ENCODE results near the gene MCAM.

Gene MCAM

GRCh38 chr11:119324189-119324588 lies 7.3 kb upstream of the MCAM start:
- DNase-seq: no peak

- DNase-seq: peak; percentile 81
These were observed 6.7 kb upstream of the MCAM start for GRCh38 chr11:119323532-119324033.

GRCh38 chr11:119322921-119323531 lies 6.1 kb upstream of the MCAM start:
- no peak for DNase-seq

GRCh38 chr11:119322360-119322739 lies 5.4 kb upstream of the MCAM start:
- DNase-seq: no peak

DNA sequence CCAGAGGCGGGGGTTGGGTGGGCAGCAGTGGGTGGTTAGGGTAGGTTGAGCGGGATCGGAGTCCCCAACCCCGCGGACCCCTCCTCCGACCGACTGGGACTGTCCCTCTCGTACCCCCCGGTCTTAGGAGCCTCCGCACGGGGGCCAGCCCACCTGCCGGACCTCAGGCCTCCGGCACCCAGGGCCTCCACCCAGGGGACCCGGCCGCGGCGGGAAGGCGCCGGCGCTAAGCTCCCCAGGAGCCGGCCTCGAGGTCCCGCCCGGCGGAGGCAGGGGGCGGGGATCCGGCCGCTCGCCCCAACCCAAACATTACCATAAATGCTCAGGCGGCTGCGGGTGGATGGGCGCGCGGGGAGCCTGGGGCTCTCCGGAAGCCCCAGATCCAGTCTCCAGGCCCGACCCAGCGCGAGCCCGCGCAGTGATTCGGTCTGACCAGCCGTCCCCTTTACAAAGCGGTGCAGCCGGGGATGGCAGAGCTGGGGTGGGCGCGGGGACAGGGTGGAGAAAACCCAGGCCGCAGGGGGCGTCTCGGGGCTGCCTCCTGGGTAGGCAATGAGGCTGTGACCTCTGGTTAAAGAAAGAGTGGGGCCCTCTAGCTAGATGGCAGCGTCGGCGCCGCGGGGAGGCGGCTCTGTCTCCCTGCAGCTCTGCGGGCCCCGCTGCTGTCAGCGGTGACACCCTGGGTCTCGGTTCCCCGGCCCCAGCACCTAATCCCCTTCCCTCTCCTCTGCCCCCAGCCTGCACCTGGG lies 4.0 kb upstream of the MCAM start:
- peak; percentile 53 for DNase-seq

DNA sequence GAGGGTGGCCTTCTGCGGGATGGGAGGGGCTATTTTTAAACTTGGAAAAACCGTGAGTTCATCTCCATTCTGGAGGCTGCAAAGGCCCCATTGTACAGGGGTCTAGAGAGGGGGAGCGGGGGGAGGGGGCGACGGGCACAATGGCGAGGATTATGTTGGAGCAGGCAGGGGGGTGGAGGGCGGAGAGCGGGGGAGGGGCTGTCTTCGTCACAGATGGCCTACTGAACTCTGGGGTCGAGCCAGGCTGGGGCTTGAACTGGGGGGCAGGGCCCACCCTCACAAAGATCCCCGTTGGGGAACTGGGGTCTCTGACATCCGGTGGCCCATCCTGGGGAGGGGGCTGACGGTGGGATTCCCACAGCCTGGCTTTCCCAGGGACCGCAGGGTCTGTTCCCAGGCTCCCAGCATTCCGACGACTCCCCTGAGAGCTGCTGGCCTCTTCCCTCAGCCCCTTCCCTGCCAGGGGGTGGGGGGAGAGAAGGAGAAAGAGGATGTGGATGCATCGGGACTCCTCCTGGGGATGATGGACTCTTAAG lies 3.4 kb upstream of the MCAM start:
- DNase-seq: no peak

- DNase-seq: no peak
These were observed 2.8 kb upstream of the MCAM start for GRCh38 chr11:119319700-119320239.

DNA sequence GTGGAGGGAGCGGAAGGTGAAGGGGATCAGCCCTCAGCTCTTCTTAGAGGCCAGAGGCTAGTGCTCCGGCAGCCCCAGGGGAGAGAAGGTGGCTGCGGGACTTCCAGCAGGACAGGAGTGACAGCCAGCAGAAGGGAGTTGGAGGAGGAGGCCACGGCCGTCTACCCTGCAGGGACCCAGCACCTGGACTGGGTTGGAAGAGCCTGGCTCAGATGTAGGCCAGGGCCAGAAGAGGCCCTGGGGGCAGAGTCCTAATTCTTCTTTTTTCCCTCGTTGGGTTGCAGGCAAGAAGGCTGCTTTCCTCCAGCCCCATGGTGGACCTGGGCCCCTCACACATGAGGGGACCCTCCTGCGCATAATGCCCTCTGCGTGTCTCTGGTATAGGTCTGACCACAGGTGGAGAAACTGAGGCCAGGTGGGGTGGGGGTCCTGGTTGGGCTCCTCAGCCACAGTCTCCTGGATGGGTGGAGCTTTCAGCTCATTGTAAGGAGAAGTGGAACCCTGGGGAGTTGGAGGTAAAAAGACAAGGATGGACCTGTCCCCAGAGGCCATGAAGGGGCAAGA lies 2.3 kb upstream of the MCAM start:
- no peak for DNase-seq

DNA sequence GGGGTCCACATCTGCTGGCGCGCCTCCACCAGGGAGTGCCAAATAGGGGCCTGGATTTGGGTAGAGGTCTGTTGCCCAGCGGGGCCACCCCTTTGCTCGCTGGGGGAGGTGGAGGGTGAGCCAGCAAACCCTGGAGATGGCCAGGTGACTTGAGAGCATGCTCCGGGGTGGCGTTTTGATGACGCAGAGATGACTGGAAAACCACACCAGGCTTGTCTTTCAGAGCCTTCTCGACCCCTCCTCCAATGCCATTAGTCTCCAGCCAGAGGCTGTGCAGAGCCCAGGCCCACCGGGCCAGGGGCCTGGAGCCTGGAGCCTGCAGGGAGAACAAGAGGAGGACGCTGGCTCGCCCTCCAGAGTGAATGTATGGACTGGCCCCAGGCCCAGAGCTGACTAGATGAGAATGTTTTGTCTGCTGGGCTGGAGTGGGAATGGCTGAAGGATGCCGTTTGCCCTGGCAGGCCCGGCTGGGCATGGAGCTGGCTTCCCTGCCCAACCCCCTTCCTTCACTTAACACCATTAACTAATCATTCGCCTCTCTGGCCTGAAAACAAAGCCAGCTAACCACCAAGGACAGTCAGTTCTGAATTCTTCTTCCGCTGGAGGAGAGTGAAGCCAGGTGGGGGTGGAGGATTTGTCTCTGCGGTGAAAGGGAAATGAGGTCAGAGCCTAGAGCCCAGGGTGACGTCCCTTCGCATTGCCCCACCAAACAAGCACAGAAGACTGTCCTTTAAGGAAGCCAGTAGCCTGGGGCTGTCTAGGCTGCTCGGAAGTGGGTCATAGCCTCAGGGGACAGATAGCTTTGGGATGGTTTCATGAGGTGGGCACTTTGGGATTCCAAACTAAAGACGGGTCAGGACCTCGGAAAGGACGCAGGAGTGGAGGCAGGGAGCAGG lies 1.6 kb upstream of the MCAM start:
- DNase-seq: peak; percentile 53

DNA sequence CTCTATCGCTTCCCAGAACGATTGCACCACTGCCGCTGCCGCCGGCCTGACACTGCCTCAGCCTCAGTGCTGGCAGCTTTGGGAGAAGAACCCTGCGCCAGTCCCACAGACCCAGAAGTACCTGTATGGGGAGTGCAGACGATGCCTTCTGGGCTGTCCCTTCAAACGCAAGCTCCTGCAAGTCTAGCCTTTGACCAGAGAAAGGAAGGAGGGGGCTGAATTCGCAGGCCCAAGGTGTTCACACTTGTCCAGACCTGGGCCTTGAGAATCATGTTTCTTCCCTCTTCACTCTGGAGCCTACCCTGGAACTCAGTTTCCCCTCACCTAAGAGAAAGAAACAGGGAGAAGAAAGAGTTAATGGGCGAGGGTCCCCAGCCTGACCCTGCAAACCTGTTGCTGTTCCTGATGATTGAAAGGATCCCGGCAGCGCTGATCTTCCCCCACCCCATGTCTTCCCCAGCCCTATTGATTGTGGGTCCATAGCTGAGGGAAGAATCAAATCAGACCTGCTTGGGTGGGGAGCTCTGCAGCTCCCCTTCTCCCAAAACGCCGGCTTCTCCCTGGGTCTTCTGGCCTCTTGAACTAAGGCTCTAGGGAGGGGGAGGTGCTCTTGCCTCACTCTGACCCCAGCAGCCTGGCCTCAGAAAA lies 786 bp upstream of the MCAM start:
- DNase-seq: no peak

- no peak for DNase-seq
These were observed 758 bp downstream of the MCAM start for GRCh38 chr11:119316016-119316728.

DNA sequence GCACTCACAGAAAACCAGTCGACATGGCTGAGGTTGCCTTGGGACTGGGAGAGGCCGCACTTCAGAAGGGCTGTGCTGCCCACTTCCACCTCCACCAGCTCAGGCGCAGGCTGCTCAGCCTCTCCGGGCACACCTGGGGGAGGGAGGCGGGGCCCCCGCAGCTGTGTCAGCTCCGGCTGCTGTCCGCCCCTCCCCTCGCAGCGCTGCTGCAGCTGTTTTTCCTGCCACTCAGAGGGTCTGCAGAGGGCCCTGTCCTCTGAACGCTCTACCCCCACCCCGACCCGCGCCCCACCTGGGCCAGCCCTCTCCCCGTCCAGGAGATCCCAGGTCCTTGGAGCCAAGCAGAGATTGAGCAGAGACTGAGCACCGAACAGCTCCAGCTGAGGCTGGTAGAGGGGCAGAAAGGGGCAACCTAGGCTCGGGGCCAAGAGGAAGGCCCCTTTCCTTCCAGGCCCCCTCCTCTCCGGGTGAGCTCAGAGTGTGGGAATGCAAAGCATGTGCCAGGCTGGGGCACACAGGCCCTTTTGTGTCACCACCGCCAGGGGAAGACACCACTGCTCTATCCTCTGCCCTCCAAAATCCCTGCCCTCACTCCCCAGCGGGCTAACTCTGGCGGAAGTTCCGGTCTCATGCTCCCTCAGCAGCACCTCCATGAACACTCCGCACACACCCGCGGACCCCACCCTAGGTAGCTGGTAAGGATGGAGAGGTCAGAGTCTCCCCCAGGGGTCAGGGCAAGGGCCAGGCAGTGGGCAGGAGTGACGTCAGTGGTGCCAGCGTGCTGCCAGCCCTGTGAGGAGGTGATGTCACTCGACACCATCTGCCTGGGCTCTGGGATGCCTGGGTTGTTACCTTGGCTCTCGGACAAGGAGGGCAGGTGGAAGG lies 1.6 kb downstream of the MCAM start:
- DNase-seq: peak; percentile 50

DNA sequence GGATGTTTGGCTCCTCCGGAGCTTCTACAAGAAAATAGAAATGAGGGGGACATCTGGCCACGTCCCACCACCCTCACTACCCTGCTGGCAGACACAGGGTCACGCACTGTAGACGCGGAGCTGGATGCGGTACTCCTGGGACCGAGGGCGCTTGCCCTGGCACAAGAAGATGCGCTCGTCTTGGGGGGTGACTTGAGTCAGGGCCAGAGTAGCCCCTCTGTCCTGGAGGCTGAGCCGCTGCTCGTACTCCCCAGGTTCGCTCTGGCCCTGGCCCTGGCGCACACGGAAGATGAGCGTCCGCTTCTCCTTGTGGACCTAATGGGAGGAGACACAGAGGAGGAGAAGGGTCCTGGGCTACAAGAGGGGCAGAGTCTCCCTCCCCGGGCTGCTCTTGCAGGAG lies 2.2 kb downstream of the MCAM start:
- DNase-seq: no peak

GRCh38 chr11:119310682-119311052 lies 6.3 kb downstream of the MCAM start:
- DNase-seq: no peak

DNA sequence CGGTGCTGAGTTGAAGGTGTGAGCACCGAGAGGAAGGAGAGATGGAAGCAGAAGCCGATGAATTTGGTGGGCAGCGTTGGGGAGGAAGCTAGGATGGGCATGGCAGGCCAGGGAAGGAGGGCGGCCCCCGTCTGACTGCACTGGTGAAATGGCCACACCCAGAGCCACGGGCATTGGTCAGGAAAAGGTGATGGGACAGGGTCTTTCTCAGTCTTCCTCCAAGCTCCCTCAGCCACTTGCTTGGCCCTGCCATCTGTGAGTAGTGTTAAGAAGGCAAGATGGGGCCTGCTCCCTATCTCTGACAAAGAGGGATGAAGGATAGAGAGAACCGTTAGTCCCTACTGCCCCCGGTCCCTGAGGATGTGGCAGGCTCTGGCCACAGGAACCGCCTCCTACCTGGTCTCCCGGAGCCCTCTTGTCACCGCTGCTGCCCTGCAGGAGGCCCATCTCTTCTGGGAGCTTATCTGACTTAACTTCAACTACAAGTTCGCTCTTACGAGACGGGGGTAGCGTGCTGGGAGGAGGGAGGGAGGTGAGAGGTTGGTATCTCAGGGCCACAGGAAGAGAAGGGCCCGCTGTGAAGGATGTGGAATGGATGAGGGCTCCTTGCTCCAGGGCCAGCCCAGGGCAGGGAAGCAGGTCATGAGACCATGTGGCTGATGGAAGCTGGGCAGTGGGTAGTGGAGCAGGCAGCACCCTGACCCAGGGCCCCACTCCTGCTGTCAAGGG lies 6.8 kb downstream of the MCAM start:
- no peak for DNase-seq

GRCh38 chr11:119309411-119309810 lies 7.5 kb downstream of the MCAM start:
- DNase-seq: no peak

DNA sequence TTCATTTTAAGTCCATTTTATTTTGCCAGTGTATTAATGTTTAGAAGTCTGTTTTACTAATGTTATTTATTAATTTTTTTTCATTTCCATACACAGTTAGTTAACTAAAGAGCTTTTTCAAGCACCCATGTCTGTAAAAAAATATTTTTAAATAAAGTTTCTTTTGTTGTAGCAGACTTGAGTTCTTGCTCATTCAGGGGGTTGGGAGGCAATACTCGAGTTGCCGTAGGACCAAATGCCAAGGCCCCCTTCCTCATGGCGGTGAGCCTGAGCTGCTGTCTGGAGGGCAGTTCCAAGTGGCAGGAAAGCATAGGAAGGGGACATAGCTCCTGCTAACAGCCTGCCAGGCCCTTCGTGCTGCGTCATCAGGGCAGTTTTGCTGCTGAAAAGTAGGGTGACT lies 9.0 kb downstream of the MCAM start:
- no peak for DNase-seq

DNA sequence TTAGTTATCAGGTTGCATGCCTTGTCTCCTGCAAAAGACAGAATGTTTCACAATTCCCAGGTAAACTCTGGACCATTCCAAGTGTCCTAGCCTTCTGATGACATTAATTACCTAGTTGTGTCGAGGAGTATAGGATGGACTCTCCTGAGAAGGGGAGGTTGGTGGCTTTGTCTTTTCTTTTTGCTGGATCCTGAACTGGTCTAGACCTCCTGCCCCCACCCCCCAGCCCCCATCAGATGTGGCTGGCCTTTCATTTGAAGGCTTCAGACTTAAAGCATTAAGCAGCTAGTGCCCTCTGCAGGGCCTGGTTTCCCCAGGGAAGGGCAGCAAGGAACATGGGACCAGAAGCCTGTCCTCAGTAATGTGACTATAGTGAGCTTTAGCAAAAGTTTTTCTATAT lies 9.7 kb downstream of the MCAM start:
- no peak for DNase-seq

- peak; percentile 28 for DNase-seq
These were observed 10.5 kb downstream of the MCAM start for GRCh38 chr11:119306373-119306890.
